NCI-H226 (cell line): Measurements from ENCODE around the gene FBF1.
"Not testable (repeated sequence)": the region's sequence is repeated elsewhere in the genome, so short reads cannot be mapped to it uniquely, and the experiment has no call there.

Experiments used
- DNase-seq: peaks from one replicate; pipeline ENCODE4 v3.0.0-alpha.2; 2015

FBF1 gene

DNA sequence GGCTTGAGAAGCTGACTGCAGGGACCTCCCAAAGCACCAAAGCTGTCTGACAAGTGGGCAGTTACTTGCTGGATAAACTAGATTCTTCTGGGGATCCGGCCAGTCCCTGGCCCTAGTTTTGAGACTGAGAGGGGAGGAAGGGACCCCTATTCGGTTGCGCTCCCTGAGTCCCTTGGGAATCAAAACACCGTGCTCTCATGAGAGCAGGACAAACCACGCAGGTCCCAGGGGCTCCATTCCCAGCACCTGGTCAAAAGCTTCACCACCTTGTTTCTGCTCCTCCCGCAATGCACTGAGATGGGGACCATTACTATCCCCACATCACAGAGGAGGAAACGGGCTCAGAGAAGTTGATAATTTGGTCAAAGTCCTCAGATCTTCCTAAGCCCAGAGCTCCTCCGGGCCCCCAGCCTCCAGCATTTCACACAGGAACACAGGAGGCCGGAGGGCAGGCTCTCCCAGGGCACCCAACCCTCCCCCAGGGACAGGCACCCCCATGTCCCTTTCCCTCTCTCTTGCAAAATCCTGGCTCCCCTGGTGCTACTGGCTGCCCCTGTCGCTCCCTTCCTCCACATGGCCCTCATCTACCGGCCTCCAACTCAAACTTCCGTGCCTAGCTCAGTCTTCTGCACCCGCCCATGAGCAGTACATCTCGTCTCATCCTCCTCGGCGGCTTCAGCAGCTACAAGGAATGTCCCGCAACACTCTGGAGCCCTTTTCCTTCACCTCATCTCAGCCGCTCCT, 47.4 kb downstream of the FBF1 start:
- no peak for DNase-seq

- DNase-seq, result no peak
Observed at GRCh38 chr17:75892556-75893224, 48.2 kb downstream of the FBF1 start.

- no peak for DNase-seq
Observed at GRCh38 chr17:75891605-75892555, 49.0 kb downstream of the FBF1 start.

DNA sequence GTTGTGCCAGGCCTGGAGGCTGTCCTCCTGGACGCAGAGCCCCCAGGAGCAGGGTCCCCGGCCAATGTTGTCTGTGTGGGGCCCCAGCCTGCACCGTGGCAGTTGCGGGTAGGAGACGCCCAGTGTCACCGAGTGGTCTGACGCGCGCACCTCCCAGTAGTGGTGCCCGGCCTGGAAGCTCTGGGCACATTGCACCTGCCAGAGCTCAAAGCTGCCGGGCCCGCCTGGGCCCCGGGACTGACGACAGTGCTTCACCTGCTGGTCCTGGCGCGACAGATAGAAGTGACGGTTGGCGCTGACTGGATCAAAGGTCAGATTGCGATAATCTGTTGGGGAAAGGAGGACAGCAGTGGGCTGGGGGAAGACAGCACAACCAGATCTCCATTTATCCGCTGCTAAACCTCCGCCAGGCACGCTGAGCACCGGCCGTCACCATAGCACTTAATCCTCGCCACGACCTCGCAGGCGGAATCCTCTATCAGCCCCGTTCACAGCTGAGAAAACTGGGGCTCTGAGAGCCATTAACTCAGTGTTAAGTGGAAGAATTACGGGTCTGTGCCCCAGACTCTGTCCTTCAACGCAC, 49.7 kb downstream of the FBF1 start:
- no peak for DNase-seq

GRCh38 chr17:75889454-75889853, 51.4 kb downstream of the FBF1 start:
- no peak for DNase-seq

- DNase-seq, result no peak
Observed at GRCh38 chr17:75888484-75888883, 52.4 kb downstream of the FBF1 start.

DNA sequence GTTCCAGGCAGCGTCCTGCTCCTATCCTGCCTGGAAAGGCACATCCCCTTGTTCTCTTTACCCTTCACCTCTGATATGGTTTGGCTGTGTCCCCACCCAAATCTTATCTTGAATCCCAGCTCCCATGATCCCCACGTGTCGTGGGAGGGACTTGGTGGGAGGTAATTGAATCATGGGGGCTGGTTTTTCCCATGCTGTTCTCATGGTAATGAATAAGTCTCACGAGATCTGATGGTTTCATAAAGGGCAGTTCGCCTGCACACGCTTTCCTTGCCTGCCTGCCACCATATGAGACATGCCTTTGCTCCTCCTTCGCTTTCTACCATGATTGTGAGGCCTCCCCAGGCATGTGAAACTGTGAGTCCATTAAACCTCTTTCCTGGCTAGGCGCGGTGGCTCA, 55.0 kb downstream of the FBF1 start:
- DNase-seq, result not testable (repeated sequence)

GRCh38 chr17:75885431-75885830, 55.4 kb downstream of the FBF1 start:
- no peak for DNase-seq

DNA sequence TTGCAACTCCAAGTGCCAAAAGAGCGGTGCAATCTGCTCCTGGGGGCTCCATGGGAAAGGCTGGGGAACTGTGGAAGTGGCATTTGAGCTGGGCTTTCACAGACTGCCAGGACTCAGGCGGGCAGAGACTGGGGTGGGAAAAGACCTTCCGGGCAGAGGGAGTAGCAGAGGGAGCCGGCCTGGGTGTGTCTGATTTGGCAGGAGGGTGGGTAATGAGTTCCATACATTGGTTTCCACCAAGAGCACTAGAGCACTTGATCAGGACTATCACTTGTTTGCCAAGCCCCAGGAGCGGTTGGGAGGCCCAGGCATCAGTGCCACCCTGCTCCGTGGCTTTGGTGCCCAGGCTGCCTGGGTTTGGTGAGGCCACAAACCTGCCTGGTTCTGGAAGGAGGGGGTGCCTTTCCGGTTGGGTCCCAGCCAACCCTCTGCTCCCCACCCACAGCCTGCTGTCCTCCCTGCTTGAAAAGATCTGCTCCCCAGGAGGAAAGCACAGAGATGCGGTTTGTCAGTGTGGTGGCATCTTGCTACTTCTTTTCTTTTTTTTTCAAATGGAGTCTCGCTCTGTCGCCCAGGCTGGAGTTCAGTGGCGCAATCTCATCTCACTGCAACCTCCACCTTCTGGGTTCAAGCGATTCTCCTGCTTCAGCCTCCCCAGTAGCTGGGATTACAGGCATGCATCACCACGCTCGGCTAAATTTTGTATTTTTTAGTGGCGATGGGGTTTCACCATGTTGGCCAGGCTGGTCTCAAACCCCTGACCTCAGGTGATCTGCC, 59.0 kb downstream of the FBF1 start:
- DNase-seq, result no peak

DNA sequence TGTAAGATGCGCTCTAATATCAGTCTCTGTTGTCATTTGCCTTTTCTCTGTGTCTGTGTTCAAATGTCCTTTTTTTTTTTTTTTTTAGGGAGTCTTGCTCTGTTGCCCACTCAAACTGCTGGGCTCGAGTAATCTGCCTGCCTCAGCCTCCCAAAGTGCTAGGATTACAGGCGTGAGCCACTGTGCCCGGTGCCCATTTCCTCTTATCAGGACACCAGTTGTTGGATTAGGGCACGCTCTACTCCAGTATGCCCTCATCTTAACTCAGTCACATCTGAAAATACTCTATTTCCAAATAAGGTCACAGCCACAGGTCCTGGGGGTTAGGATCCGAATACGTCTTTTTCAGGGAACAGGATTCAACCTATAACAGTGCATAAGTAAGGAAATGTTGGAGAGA, 60.6 kb downstream of the FBF1 start:
- no peak for DNase-seq

DNA sequence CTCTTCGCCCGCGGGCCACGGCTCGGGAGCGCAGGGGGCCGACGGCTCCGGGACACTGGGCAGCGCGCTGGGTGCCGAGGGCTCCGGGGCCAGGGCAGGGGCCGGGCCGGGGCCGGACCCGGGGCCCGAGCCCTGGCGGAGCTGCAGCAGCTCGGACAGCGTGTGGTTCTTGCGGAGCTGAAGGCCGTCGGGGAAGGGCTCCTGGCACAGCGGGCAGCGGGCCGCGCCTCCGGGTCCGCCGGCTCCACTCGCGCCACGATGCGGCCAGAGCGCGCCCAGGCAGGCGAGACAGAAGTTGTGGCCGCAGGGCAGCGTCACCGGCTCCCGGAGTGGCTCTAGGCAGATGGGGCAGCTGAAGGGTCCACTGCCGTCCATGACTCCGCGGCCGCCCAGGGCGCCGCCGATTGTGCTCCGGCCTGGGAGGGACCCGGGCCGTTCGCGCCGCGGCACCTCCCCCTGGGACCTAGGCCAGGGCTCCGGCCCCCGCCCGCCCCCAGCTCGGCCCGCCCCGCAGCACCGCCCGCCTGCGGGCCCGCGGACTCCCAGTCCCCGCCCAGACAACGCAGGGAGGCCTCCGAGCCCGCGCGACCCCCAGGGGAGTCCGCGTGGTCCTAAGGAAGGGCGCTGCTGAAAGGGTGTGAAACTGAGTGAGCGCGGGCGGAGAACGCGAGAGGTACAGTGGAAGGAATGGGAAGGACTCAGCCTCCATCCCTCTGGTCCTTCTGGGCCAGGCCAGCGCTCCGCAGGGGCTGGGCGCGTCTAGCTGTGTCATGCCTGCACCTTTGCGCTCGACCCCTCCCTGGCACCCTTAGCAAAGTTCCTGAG, 62.5 kb downstream of the FBF1 start, which contains the start of gene TRIM47:
TSS of gene TRIM47 (minus strand) at position 408 of the 825 bp plus-strand sequence. CDS start at position 375, 33 bp downstream.
- peak; percentile 70 for DNase-seq

- peak; percentile 71 for DNase-seq
Observed at GRCh38 chr17:75877752-75878173, 63.1 kb downstream of the FBF1 start.

DNA sequence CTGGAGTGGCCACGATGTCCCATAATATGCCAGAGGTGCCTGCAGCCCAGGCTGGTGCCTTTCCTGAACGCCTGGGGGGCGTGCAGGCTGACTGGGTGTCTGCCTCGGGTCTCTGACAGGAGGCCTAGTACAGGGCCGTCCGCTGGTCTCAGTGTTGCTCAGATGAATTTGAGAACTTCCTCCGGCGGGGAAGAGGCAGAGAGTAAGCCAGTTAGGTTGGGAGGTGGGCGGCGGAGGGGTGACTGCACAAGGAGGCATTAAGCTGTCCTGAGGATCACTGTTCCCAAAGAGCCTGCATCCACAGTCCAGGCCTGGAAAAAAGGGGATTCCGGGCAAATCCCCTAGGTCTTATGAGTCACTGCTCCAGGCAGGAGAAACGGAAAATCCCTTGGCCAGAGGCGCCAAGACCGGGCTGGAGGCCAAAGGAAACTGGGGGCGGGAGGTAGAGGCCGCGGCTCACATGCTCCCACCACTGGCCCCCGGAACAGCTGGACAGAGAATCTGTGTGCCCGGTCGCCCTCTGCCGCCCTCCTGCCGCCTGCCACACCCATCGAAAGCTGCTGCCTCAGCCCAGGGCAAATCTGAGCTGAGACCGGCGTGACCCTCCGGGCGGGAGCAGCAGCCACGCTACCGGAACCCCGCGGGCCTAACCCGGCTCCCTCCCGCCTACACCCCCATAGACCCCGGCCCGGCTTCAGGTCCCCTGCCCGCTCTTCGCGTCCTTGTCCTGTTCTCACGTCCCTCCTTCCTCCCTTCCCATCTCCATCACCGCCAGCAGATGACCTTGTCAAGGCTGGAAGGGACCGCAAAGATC, 63.7 kb downstream of the FBF1 start:
- peak; percentile 97 for DNase-seq

DNA sequence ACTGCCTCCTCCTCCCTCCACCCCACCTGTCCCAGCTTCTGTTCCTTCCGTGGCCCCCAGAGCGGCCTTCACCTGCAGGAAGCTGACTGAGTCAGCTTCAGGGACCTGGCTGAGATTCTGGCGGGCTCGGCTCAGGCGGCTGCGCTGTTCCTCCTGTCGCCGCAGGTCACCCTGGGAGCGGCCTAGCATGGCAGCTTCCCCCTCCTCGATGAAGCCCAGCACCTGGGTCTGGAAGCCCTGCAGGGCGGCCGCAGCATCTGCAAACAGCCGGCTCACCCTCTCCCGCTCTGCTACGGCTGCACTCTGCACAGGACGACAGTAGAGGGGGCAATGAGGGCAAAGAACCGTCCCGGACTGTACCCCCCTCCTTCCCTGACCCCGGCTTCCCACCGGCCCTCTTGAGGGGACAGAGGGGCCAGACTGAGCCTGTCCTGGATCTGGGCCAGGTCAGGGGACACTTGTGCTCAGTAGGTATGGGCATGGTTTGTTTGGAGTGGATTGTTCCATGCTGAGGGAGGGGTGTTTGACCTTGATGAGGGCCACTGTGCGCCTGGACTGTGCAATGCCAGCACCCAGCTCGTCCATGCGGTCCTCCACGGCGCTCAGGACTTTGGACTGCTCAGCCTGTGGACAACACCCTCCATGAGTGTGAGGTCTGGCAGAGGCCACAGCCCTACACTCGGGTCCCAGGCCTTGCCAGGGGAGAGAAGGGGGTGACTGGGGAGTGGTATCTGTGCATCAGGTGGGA, 64.5 kb downstream of the FBF1 start:
- DNase-seq, result no peak

DNA sequence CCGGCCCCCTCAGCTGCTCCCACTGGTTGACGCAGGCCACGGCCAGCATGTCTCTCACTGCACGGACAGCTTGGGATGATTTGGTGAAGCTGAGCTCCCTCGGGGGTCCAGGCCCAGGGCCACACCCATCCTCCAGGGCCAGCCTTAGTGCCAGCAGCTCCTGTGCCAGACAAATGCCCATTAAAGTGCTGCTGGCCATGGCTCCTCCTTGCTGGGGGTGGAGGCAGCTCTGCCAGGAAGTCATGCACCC, 65.0 kb downstream of the FBF1 start:
- DNase-seq, result peak; percentile 68

DNA sequence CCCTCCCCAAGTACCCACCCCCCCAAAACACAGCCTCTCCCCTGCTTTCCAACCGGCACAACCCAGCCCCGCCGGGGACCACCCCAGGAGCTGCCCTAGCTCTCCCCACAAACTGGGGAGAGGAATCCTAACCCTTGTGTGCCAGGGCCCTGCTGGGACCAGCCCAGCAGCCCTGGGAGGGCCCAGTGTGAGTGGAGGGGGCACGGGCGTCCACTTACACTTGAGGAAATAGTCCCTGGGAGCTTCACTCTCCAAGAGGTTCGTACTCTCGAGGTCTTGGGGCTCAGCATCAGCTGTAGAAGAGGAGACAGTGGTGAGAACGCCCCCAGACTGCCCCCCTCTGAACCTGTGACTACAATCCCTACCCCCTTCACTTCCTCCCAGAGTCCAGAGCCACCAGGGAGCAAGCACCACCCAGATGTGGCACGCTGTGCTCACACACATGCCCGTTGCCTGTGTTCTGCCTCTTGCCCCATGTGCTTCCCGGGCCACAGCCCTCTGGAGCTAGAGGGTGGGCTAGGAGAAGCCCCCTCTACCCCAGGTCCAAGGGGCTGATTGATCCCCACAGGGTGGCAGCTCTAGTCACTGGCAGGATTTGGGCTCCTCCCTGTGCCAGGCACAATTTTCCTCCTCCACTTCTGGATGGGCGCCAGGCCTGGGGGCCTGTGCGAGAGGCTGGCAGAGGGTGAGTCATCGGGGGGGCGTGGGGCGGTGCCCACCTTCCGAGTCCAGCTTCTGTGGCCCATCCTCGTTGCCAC, 65.5 kb downstream of the FBF1 start:
- no peak for DNase-seq

DNA sequence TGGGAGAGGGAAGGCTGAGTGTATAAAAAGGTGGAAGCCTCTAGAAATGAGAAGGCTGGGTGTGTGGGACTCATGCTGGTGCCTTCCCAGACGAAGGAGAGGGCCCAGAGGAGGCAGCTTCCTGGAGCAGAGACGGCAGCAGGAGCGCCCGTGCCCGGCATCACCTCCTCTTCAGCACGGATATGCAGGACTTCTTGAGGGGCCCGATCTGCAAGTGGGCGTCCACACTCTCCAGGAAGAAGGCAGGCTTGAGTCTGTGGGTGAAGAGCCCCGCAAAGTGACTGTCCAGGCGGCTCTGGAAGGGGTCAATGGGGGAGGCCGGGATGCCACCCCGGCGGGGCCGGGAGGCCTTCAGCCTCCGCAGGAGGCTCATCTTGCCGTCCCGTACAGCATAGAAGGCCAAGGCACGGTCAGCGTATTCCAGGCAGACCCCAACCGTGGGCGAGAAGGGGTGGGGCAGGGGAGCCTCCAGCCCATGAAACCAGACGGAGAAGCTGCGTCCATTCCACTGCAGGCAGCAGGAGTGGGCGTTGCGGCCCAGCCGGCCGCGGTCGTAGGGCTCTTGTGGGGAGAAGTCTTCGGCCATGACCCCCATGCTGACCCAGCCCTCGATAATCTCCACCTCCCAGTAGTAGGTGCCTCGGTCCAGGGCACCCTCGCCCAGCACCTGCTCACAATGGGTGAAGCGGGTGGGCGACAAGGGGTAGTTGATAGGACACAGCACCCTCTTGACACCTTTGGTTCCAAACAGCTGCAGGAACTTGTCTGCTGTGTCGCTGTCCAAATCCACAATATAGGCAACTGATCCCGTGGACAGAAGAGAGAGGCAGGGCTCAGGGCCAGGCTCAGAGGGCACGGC, 66.3 kb downstream of the FBF1 start:
- peak; percentile 1 for DNase-seq
